Activated CD8-positive, alpha-beta memory T cell treated with anti-CD3 and anti-CD28 coated beads, Interleukin-2, amount 10 ng/mL, durations not matched to agents 7 days and 5 days (primary cell): ENCODE results near the gene NPLOC4. TPM values are rescaled to one million over a fixed set of nuclear protein-coding genes. Genes with fewer than 3 reads are reported as not detected.

Experiments used
- ATAC-seq: fragments of 150-1000 bp; cut with Tn5 transposase; one replicate; pipeline ENCODE4 v1.10.0; 2021; ENCODE audit warnings: moderate library complexity
- CTCF ChIA-PET: fragments of 350-600 bp; sonication (Branson Sonifier 250); formaldehyde crosslinking; loops from one replicate; lab custom pipeline; 2021; ENCODE audit warnings: antibody characterized with exemption; lab: Charles Lee
- DNase-seq: peaks from one replicate; pipeline ENCODE4 v3.0.0-alpha.2; 2020
- H3K27ac Mint-ChIP-seq: one replicate; pipeline ENCODE4 v1.8.0; 2021; ENCODE audit warnings: mild to moderate bottlenecking, mixed read lengths
- H3K27me3 Mint-ChIP-seq: one replicate; pipeline ENCODE4 v1.8.0; 2021; ENCODE audit warnings: mixed read lengths
- H3K36me3 Mint-ChIP-seq: one replicate; pipeline ENCODE4 v1.8.0; 2021; ENCODE audit warnings: mild to moderate bottlenecking, mixed read lengths
- H3K4me1 Mint-ChIP-seq: one replicate; pipeline ENCODE4 v1.8.0; 2021; ENCODE audit warnings: mixed read lengths
- H3K4me3 Mint-ChIP-seq: one replicate; pipeline ENCODE4 v1.8.0; 2021; ENCODE audit warnings: mild to moderate bottlenecking, moderate library complexity, mixed read lengths
- H3K9me3 Mint-ChIP-seq: one replicate; pipeline ENCODE4 v1.8.0; 2022; ENCODE audit warnings: low read depth, mixed read lengths
- total RNA-seq, 2 experiments: library from RNA; stranded (reverse); gene quantifications; one replicate each; pipeline ENCODE4 v1.2.3, GENCODE V29; 2021

Gene NPLOC4
- total RNA-seq, 2 experiments from 2014 or later, result 124 to 130 TPM

- Mint-ChIP-seq H3K27ac (no peak overlapping the region), H3K4me1 (no peaks in the 10 kb centered on the region), H3K27me3 (no peaks in the 10 kb centered on the region), H3K4me3 (no peak overlapping the region), H3K9me3 (no peaks in the 10 kb centered on the region), H3K36me3 (peaks cover 15% of the 10 kb centered on the region)
- CTCF ChIA-PET, result interaction anchor here (1.1 kb wide), 1 partner anchor 283 kb away, joined by 3 read pairs; no protein-coding TSS in a partner anchor
- DNase-seq (no peak), ATAC-seq (no peak)
Measured at GRCh38 chr17:81574643-81574956, 62.3 kb downstream of the NPLOC4 start.

GRCh38 chr17:81573794-81574642 lies 62.9 kb downstream of the NPLOC4 start:
- no peak for DNase-seq
- H3K9me3 Mint-ChIP-seq, result no peaks in the 10 kb centered on the region
- H3K27me3 Mint-ChIP-seq, result no peaks in the 10 kb centered on the region
- H3K27ac Mint-ChIP-seq, result peak overlapping the region; percentile 5
- no peak for ATAC-seq
- no peaks in the 10 kb centered on the region for H3K4me1 Mint-ChIP-seq
- no peak overlapping the region for H3K4me3 Mint-ChIP-seq
- H3K36me3 Mint-ChIP-seq, result peaks cover 16% of the 10 kb centered on the region
- CTCF ChIA-PET, result interaction anchor here (1.1 kb wide), 1 partner anchor 282 kb away, joined by 3 read pairs; no protein-coding TSS in a partner anchor

DNA sequence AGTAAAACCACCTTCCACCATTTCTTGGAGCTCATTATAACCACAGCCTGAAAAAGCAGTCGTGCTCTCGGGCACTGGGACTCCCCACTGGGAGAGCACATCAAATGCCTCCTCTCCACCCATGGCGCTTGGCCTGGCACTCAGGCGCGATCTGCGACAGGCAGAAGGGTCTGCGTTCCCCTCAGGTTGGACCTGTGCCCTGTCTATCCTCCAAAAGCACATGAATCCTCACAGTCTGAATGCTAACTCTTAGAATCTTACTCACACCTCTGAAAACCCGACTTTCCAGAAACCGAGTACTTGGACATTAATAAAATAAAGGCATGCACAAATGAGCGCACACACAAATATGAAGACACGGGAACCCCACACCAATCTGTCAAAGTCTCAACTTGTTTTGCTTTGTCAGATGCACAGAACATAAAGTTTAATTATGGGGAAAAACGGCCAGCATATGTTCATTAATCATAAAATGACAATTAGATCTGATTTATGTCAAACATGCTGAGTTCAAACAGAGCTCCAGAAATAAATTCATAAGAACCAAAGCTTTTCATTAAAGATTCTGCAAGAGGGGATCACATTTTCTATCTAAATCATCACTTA lies 64.2 kb downstream of the NPLOC4 start:
- no peaks in the 10 kb centered on the region for H3K27me3 Mint-ChIP-seq
- H3K9me3 Mint-ChIP-seq, result no peaks in the 10 kb centered on the region
- peaks cover 17% of the 10 kb centered on the region for H3K36me3 Mint-ChIP-seq
- no peak overlapping the region for H3K27ac Mint-ChIP-seq
- no peak overlapping the region for H3K4me3 Mint-ChIP-seq
- DNase-seq (no peak), ATAC-seq (no peak)
- CTCF ChIA-PET, result interaction anchor here (0.6 kb wide), 1 partner anchor 39 kb away, joined by 3 read pairs; no protein-coding TSS in a partner anchor
- no peaks in the 10 kb centered on the region for H3K4me1 Mint-ChIP-seq

GRCh38 chr17:81570964-81571363 lies 65.9 kb downstream of the NPLOC4 start:
- ATAC-seq, result no peak
- Mint-ChIP-seq H3K27ac (no peak overlapping the region), H3K36me3 (peaks cover 24% of the 10 kb centered on the region), H3K4me3 (no peak overlapping the region), H3K9me3 (no peaks in the 10 kb centered on the region), H3K27me3 (no peaks in the 10 kb centered on the region), H3K4me1 (no peaks in the 10 kb centered on the region)
- DNase-seq, result no peak
- CTCF ChIA-PET, result interaction anchor here (3.4 kb wide), 1 partner anchor 30 kb away, joined by 15 read pairs; no protein-coding TSS in a partner anchor

GRCh38 chr17:81569986-81570514 lies 66.9 kb downstream of the NPLOC4 start:
- Mint-ChIP-seq H3K9me3 (no peaks in the 10 kb centered on the region), H3K4me3 (no peak overlapping the region), H3K36me3 (peaks cover 31% of the 10 kb centered on the region), H3K27me3 (no peaks in the 10 kb centered on the region), H3K4me1 (no peaks in the 10 kb centered on the region), H3K27ac (no peak overlapping the region)
- DNase-seq, result no peak
- CTCF ChIA-PET, result interaction anchor here (3.4 kb wide), 1 partner anchor 31 kb away, joined by 15 read pairs; no protein-coding TSS in a partner anchor
- ATAC-seq, result no peak

GRCh38 chr17:81568416-81568815 lies 68.5 kb downstream of the NPLOC4 start:
- H3K4me1 Mint-ChIP-seq, result no peaks in the 10 kb centered on the region
- DNase-seq, result no peak
- CTCF ChIA-PET, result interaction anchor here (0.7 to 3.4 kb wide), 4 partner anchors 16 to 82 kb away, joined by 3 to 15 read pairs (median 4); partner anchors contain the start of gene FAAP100
- no peak overlapping the region for H3K4me3 Mint-ChIP-seq
- peaks cover 29% of the 10 kb centered on the region for H3K36me3 Mint-ChIP-seq
- no peak overlapping the region for H3K27ac Mint-ChIP-seq
- no peaks in the 10 kb centered on the region for H3K27me3 Mint-ChIP-seq
- no peak for ATAC-seq
- no peaks in the 10 kb centered on the region for H3K9me3 Mint-ChIP-seq

DNA sequence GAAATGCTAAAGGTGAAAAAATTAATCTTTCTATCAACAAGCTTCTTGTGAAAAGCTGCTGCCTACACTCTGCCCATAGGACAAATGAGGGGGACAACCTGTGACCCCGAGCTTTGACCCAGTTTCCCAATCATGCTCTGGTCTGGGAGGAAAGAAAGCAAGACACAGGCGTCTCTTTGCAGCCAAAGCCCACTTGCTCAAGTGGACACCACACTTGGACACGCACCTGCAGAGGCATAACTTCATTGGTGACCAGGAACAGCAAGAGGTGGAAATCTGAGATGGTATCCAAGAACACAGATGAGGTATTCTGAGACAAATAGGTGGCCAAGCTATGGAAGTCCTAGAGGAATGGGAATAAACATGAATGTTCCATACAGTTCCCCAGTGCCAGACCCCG lies 69.7 kb downstream of the NPLOC4 start:
- H3K36me3 Mint-ChIP-seq, result peaks cover 31% of the 10 kb centered on the region
- CTCF ChIA-PET, result interaction anchor here (1.0 to 1.9 kb wide), 2 partner anchors 48 to 392 kb away, joined by 3 to 5 read pairs; no protein-coding TSS in a partner anchor
- no peaks in the 10 kb centered on the region for H3K9me3 Mint-ChIP-seq
- DNase-seq (no peak), ATAC-seq (no peak)
- no peaks in the 10 kb centered on the region for H3K4me1 Mint-ChIP-seq
- H3K27me3 Mint-ChIP-seq, result no peaks in the 10 kb centered on the region
- no peak overlapping the region for H3K4me3 Mint-ChIP-seq
- no peak overlapping the region for H3K27ac Mint-ChIP-seq

DNA sequence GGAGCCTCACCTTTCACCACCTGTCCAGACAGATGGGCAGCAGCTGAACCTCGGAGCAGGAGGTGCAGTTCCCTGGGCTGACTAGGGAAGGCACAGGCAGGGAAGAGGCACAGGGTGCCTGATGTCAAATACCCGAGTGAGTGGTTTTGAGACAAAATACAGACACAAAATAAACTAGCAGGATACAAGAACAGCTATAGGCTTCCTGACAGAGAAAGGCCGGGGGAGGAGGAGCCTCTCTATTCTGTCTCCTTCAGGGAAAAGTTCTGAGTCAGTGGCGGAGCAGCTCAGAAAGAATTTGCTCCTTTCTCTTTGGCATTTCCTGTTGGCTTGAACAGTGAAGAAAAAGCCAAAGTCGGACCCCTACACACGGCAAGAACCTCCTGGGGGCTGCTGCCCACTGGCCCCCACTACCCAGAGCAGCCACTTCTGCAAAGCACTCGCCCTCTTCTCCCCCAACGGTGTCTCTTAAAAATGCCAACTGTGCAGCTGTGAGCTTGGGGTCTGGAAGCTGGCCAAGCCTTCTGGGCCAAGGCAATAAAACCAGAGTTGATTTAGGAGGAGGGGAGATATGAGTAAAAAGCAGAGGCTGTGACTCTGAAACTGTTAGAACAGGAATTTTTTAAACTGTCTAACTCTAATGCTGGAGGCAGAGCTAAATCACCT lies 70.3 kb downstream of the NPLOC4 start:
- H3K4me3 Mint-ChIP-seq, result no peak overlapping the region
- H3K4me1 Mint-ChIP-seq, result no peaks in the 10 kb centered on the region
- H3K9me3 Mint-ChIP-seq, result no peaks in the 10 kb centered on the region
- CTCF ChIA-PET, result interaction anchor here (1.0 to 1.9 kb wide), 3 partner anchors 35 to 393 kb away, joined by 3 to 5 read pairs (median 4); no protein-coding TSS in a partner anchor
- H3K36me3 Mint-ChIP-seq, result peaks cover 31% of the 10 kb centered on the region
- no peak for ATAC-seq
- DNase-seq, result no peak
- no peak overlapping the region for H3K27ac Mint-ChIP-seq
- no peaks in the 10 kb centered on the region for H3K27me3 Mint-ChIP-seq

- Mint-ChIP-seq H3K27ac (no peak overlapping the region), H3K27me3 (no peaks in the 10 kb centered on the region), H3K4me1 (no peaks in the 10 kb centered on the region), H3K4me3 (no peak overlapping the region), H3K36me3 (peaks cover 40% of the 10 kb centered on the region), H3K9me3 (no peaks in the 10 kb centered on the region)
- DNase-seq (no peak), ATAC-seq (no peak)
- CTCF ChIA-PET, result no interaction called here
Measured at GRCh38 chr17:81565231-81565630, 71.7 kb downstream of the NPLOC4 start.

GRCh38 chr17:81564778-81565177 lies 72.1 kb downstream of the NPLOC4 start:
- CTCF ChIA-PET, result no interaction called here
- no peak for ATAC-seq

DNA sequence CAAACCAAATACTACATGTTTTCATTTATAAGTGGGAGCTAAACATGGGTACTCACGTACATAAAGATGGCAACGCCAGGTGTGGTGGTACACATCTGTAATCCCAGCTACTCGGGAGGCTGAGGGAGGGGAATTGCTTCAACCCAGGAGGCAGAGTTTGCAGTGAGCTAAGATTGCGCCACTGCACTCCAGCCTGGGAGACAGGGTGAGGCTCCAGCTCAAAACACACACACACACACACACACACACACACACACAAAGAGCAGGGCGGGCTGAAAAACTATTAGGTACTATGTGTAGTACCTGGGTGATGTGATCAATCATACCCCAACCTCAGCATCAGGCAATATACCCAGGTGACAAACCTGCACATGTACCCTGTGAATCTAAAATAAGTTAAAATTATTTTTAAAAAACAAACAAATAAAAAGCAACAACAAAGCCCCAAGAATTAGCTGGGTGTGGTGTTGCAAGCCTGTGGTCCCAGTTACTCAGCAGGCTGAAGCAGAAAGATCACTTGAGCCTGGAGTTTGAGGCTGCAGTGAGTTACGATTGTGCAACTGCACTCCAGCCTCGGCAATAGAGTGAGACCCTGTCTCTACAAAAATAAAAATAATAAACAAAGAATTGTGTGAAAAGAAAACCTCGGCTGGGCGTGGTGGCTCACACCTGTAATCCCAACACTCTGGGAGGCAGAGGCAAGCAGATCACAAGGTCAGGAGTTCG lies 72.9 kb downstream of the NPLOC4 start:
- Mint-ChIP-seq H3K4me3 (no peak overlapping the region), H3K27me3 (no peaks in the 10 kb centered on the region), H3K27ac (no peak overlapping the region), H3K9me3 (no peaks in the 10 kb centered on the region), H3K4me1 (no peaks in the 10 kb centered on the region), H3K36me3 (peaks cover 35% of the 10 kb centered on the region)
- DNase-seq (no peak), ATAC-seq (no peak)
- CTCF ChIA-PET, result no interaction called here

More at GRCh38 chr17:81564778-81565177, 72.1 kb downstream of the NPLOC4 start:
- no peaks in the 10 kb centered on the region for H3K4me1 Mint-ChIP-seq
- DNase-seq, result no peak
- H3K36me3 Mint-ChIP-seq, result peaks cover 36% of the 10 kb centered on the region
- H3K9me3 Mint-ChIP-seq, result no peaks in the 10 kb centered on the region
- H3K4me3 Mint-ChIP-seq, result no peak overlapping the region
- no peak overlapping the region for H3K27ac Mint-ChIP-seq
- no peaks in the 10 kb centered on the region for H3K27me3 Mint-ChIP-seq

DNA sequence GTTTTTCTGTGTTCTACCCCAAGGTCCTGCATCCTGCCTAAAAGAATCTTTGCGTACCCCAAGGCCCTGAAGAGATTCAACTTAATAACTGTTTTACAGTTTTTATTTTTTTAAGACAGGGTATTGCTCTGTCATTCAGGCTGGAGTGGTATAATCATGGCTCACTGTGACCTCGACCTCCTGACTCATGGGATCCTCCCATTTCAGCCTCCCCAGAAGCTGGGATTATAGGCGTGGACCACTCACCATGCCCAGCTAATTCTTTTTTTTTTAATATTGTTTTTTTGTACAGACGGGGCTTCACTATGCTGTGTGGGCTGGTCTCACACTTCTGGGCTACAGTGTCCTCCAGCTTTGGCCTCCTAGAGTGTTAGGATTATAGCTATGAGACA lies 75.4 kb downstream of the NPLOC4 start:
- no peak overlapping the region for H3K4me3 Mint-ChIP-seq
- no peaks in the 10 kb centered on the region for H3K9me3 Mint-ChIP-seq
- H3K27ac Mint-ChIP-seq, result no peak overlapping the region
- peaks cover 28% of the 10 kb centered on the region for H3K36me3 Mint-ChIP-seq
- no peaks in the 10 kb centered on the region for H3K4me1 Mint-ChIP-seq
- ATAC-seq (no peak), DNase-seq (no peak)
- H3K27me3 Mint-ChIP-seq, result no peaks in the 10 kb centered on the region
- CTCF ChIA-PET, result interaction anchor here (1.4 kb wide), 1 partner anchor 39 kb away, joined by 3 read pairs; no protein-coding TSS in a partner anchor
